ENCODE data around the gene NCOA1. TPM values are rescaled to one million over a fixed set of nuclear protein-coding genes. Genes with fewer than 3 reads are reported as not detected.

Gene NCOA1
- total RNA-seq, 1 experiment from 2014 or later: 37.1 TPM

- intact Hi-C loops (cut with micrococcal nuclease; ENCODE audit: unreplicated experiment): loop anchor here (2.0 kb wide), 1 partner anchor 69 kb away; no protein-coding TSS in a partner anchor
- CTCF ChIA-PET: interaction anchor here (0.6 to 3.3 kb wide), 6 partner anchors 12 to 550 kb away, joined by 3 to 30 read pairs (median 6); no protein-coding TSS in a partner anchor
- peak overlapping the region; percentile 95 for H3K4me3 Mint-ChIP-seq (ENCODE audit: unreplicated experiment)
Measured at GRCh38 chr2:24791452-24791851, 300.4 kb downstream of the NCOA1 start.

GRCh38 chr2:24792542-24792873, 301.5 kb downstream of the NCOA1 start:
- no peak for TF ChIP-seq CTCF (IDR thresholded peaks at IDR 0.05; ENCODE audit: insufficient read depth in 1 of 2, low read depth in 1 of 2, low read length in 1 of 2, severe bottlenecking in 1 of 2, unreplicated experiment in 1 of 2)
- peak overlapping the region; percentile 78 for H3K4me3 ChIP-seq (ENCODE audit: low read depth, low read length)
- Mint-ChIP-seq H3K4me3 (ENCODE audit: unreplicated experiment) (peak overlapping the region; percentile 95), H3K4me1 (ENCODE audit: low read depth, unreplicated experiment) (peaks cover 25% of the 10 kb centered on the region), H3K36me3 (ENCODE audit: insufficient read depth, unreplicated experiment) (peaks cover 28% of the 10 kb centered on the region), H3K9me3 (ENCODE audit: unreplicated experiment) (no peaks in the 10 kb centered on the region), H3K27me3 (ENCODE audit: insufficient read depth, unreplicated experiment) (no peaks in the 10 kb centered on the region), H3K27ac (ENCODE audit: unreplicated experiment) (peak overlapping the region; percentile 99)
- no peak for DNase-seq
- BruUV-seq (replicated peaks): TSS peak; percentile 80
- no peaks in the 10 kb centered on the region for H3K27me3 ChIP-seq (replicated peaks; ENCODE audit: control insufficient read depth, insufficient read depth, low read length)
- ChIA-PET CTCF (interaction anchor here (0.6 to 3.3 kb wide), 21 partner anchors 13 to 852 kb away, joined by 3 to 30 read pairs (median 4); partner anchors contain the start of genes EFR3B, SF3B6 and UBXN2A), POLR2A (interaction anchor here (0.6 to 1.7 kb wide), 11 partner anchors 13 to 670 kb away, joined by 3 to 6 read pairs (median 3); no protein-coding TSS in a partner anchor)
- H3K9me3 ChIP-seq: no peaks in the 10 kb centered on the region
- H3K4me1 ChIP-seq: peaks cover 24% of the 10 kb centered on the region
- no peaks in the 10 kb centered on the region for H3K36me3 ChIP-seq (ENCODE audit: control insufficient read depth, insufficient read depth, low read length)
- intact Hi-C loops (cut with micrococcal nuclease; ENCODE audit: unreplicated experiment): loop anchor here (1.0 to 2.0 kb wide), 6 partner anchors 13 to 382 kb away; partner anchors contain the start of gene NCOA1

More at GRCh38 chr2:24791452-24791851, 300.4 kb downstream of the NCOA1 start:
- Histone ChIP-seq H3K9me3 (no peaks in the 10 kb centered on the region), H3K4me3 (ENCODE audit: low read depth, low read length) (no peak overlapping the region), H3K36me3 (ENCODE audit: control insufficient read depth, insufficient read depth, low read length) (no peaks in the 10 kb centered on the region), H3K27me3 (replicated peaks; ENCODE audit: control insufficient read depth, insufficient read depth, low read length) (no peaks in the 10 kb centered on the region), H3K4me1 (peaks cover 24% of the 10 kb centered on the region)
- BruUV-seq (replicated peaks): no TSS peak
- POLR2A ChIA-PET: interaction anchor here (0.7 to 1.7 kb wide), 2 partner anchors 31 to 65 kb away, joined by 3 to 4 read pairs; no protein-coding TSS in a partner anchor
- TF ChIP-seq CTCF (IDR thresholded peaks at IDR 0.05; ENCODE audit: insufficient read depth in 1 of 2, low read depth in 1 of 2, low read length in 1 of 2, severe bottlenecking in 1 of 2, unreplicated experiment in 1 of 2): no peak
- Mint-ChIP-seq H3K4me1 (ENCODE audit: low read depth, unreplicated experiment) (peaks cover 14% of the 10 kb centered on the region), H3K9me3 (ENCODE audit: unreplicated experiment) (no peaks in the 10 kb centered on the region), H3K36me3 (ENCODE audit: insufficient read depth, unreplicated experiment) (peaks cover 19% of the 10 kb centered on the region), H3K27me3 (ENCODE audit: insufficient read depth, unreplicated experiment) (no peaks in the 10 kb centered on the region), H3K27ac (ENCODE audit: unreplicated experiment) (peak overlapping the region; percentile 99)
- no peak for DNase-seq

GRCh38 chr2:24792874-24793760, 302.1 kb downstream of the NCOA1 start, which contains the start of the genes CENPO and PTRHD1:
Gene CENPO (plus strand): TSS chr2:24793425. CDS start chr2:24793920, 495 bp downstream.
Gene PTRHD1 (minus strand): TSS chr2:24793391. CDS start chr2:24793377, 14 bp downstream.
- TF ChIP-seq CTCF (IDR thresholded peaks at IDR 0.05; ENCODE audit: insufficient read depth in 1 of 2, low read depth in 1 of 2, low read length in 1 of 2, severe bottlenecking in 1 of 2, unreplicated experiment in 1 of 2): peak; percentile 82 to 92
- ChIA-PET CTCF (interaction anchor here (0.6 to 3.3 kb wide), 27 partner anchors 13 to 866 kb away, joined by 3 to 30 read pairs (median 4); partner anchors contain the start of genes ATAD2B, EFR3B, SF3B6 and UBXN2A), POLR2A (interaction anchor here (0.6 to 1.7 kb wide), 10 partner anchors 12 to 670 kb away, joined by 3 to 6 read pairs (median 3); no protein-coding TSS in a partner anchor)
- Mint-ChIP-seq H3K4me1 (ENCODE audit: low read depth, unreplicated experiment) (peaks cover 27% of the 10 kb centered on the region), H3K27ac (ENCODE audit: unreplicated experiment) (peak within 1 kb of the TSS; percentile 99), H3K27me3 (ENCODE audit: insufficient read depth, unreplicated experiment) (no peaks in the 10 kb centered on the region), H3K4me3 (ENCODE audit: unreplicated experiment) (peak within 1 kb of the TSS; percentile 95), H3K36me3 (ENCODE audit: insufficient read depth, unreplicated experiment) (peaks cover 34% of the 10 kb centered on the region), H3K9me3 (ENCODE audit: unreplicated experiment) (no peaks in the 10 kb centered on the region)
- H3K9me3 ChIP-seq: no peaks in the 10 kb centered on the region
- no peaks in the 10 kb centered on the region for H3K36me3 ChIP-seq (ENCODE audit: control insufficient read depth, insufficient read depth, low read length)
- peak within 1 kb of the TSS; percentile 78 for H3K4me3 ChIP-seq (ENCODE audit: low read depth, low read length)
- DNase-seq: peak; percentile 98 to 99
- BruUV-seq (replicated peaks): no TSS peak
- intact Hi-C loops (cut with micrococcal nuclease; ENCODE audit: unreplicated experiment): loop anchor here (1.0 to 2.0 kb wide), 7 partner anchors 14 to 383 kb away; partner anchors contain the start of gene NCOA1
- peaks cover 24% of the 10 kb centered on the region for H3K4me1 ChIP-seq
- H3K27me3 ChIP-seq (replicated peaks; ENCODE audit: control insufficient read depth, insufficient read depth, low read length): no peaks in the 10 kb centered on the region

Data from Caco-2 (cell line).